ENCODE measurements around the gene SAMD7.

SAMD7 gene

GRCh38 chr3:169965562-169966427, 54.4 kb downstream of the SAMD7 start:
- no peak for TF ChIP-seq CTCF (IDR thresholded peaks at IDR 0.05)
- Histone ChIP-seq H3K4me3 (peak overlapping the region; percentile 85), H3K27ac (peak overlapping the region; percentile 94 to 96)
- DNase-seq (ENCODE audit: low spot score): no peak

- Histone ChIP-seq H3K4me3 (peak within 1 kb of the TSS; percentile 85), H3K27ac (peak within 1 kb of the TSS; percentile 94 to 96)
- no peak for TF ChIP-seq CTCF (IDR thresholded peaks at IDR 0.05)
- peak; percentile 93 for DNase-seq (ENCODE audit: low spot score)
Observed at GRCh38 chr3:169966428-169966950, 55.1 kb downstream of the SAMD7 start, which contains the start of gene SEC62. SEC62 (plus strand) TSS chr3:169966807; CDS start chr3:169966823, 16 bp downstream.

- no peak for TF ChIP-seq CTCF (IDR thresholded peaks at IDR 0.05)
- peak overlapping the region; percentile 94 to 96 for H3K27ac ChIP-seq
- no peak for DNase-seq (ENCODE audit: low spot score)
- peak overlapping the region; percentile 85 for H3K4me3 ChIP-seq
Observed at GRCh38 chr3:169966951-169967915, 55.9 kb downstream of the SAMD7 start.

GRCh38 chr3:169968224-169968885, 57.0 kb downstream of the SAMD7 start:
- no peak for TF ChIP-seq CTCF (IDR thresholded peaks at IDR 0.05)
- no peak for DNase-seq (ENCODE audit: low spot score)
- Histone ChIP-seq H3K4me3 (peak overlapping the region; percentile 85), H3K27ac (no peak overlapping the region)

GRCh38 chr3:169969174-169970095, 58.1 kb downstream of the SAMD7 start:
- H3K27ac ChIP-seq: no peak overlapping the region
- no peak overlapping the region for H3K4me3 ChIP-seq
- DNase-seq (ENCODE audit: low spot score): no peak
- no peak for TF ChIP-seq CTCF (IDR thresholded peaks at IDR 0.05)

All from coronary artery (tissue), 2 donors.